Muscle of arm (tissue), 12 donors: ENCODE results near the gene GRAMD4. TPM values are rescaled to one million over a fixed set of nuclear protein-coding genes. Genes with fewer than 3 reads are reported as not detected.

Experiments used
- DNase-seq: peaks from one replicate; pipeline ENCODE4 v3.0.0-alpha.2; 2013
- polyA plus RNA-seq, 12 donors: library from polyadenylated mRNA; unstranded; fragments of 120-200 nt; gene quantifications; one replicate each; pipeline ENCODE4 v1.2.1, GENCODE V29; 2013; ENCODE audit not compliant: insufficient read length in 12 of 12

The GRAMD4 gene
- polyA plus RNA-seq, 12 donors = 11.0 to 93.7 (median 14.9) TPM

DNA sequence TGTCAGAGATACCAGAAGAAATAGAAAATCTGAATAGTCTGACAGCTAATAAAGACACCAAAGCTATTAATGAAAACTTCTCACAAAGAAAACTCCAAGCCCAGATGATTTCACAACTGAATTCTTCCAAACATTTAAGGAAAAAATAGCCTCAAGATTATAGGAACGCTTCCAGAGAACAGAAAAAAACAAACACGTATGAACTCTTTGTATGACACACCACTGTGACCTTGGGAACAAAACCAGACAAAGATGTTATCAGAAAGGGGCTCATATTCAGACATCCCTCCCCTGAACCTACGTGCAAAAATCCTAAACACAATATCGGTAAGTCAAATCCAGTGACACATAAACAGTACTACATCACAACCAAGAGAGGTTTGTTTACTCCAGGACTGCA is 94.4 kb downstream of the GRAMD4 start:
- DNase-seq = no peak

DNA sequence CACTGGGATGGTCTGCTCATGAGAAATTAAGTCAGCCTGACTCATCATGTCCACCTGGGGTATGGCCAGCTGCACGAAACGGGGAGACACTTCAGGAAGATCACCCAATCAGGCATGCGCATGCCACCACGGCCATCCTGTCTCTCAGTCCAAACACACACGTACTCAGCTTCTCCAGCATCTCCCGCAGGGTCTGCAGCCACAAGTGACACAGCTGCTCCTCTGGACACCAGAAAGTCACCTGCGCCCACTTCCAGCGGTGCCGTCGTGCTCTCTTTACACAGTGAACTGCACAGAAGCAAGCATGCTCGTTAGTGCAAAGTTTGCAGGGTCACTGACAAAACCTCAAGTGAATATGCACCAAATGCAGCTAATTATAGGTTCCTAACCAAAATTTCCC is 99.7 kb downstream of the GRAMD4 start:
- DNase-seq = no peak

DNA sequence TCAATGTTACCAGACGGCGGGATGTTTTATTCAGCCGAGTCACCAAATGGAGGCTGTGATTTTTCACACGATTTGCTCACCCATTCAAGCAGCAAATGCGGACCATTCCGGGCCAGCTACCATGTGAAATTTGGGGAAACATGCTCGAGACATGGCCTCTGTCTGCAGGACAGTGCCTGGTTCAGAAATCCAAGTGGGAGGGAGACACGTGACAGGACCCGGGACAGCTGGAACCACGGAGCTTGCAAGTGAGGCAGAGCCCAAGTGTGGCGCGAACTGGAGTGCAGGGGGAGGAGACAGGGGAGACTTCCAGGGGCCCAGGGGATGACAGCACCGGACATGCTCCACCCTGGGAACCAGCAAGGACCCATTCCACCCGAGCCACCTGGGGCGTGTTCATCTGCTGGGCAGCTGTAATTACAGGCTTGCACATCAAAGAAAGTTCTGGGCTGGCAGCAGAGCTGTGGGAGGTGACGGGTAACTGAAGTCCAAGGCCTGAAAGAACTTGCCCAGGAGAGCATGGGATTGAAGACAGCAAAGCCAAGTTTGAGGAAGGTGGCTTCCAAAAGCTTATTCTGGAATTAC is 101.4 kb downstream of the GRAMD4 start:
- DNase-seq = no peak

DNA sequence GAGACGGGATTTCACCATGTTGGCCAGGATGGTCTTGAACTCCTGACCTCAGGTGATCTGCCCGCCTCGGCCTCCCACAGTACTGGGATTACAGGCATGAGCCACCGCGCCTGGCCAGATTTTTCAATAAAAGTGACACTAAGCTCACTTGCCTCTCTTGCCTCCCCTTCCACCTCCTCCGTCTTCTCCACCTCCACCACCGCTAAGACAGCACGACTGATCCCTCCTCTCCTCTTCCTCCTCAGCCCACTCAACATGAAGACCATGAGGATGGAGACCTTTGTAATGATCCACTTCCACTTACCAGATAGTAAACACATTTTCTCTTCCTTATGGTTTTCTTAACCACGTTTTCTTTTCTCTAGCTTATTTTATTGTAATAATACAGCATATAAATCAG is 103.7 kb downstream of the GRAMD4 start:
- DNase-seq = no peak

DNA sequence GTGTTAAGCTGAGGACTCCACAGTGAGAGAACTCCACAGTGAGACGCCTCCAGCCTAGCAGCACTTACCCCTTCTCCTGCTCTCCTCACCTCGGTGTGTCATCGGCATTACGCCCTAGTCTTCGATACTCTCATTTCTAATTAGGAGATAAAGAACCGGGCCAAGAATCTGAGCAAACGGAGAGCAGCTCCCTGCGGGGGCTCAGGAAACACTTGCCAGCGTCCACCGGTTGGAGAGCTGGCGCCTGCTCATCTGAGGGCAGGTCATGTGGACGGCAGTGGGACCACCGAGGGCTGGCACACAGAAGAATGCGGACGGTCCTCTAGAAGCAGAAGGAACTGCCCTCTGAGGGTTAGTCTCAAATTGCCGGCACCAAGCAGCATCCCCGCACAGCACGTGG is 104.9 kb downstream of the GRAMD4 start:
- no peak for DNase-seq

DNA sequence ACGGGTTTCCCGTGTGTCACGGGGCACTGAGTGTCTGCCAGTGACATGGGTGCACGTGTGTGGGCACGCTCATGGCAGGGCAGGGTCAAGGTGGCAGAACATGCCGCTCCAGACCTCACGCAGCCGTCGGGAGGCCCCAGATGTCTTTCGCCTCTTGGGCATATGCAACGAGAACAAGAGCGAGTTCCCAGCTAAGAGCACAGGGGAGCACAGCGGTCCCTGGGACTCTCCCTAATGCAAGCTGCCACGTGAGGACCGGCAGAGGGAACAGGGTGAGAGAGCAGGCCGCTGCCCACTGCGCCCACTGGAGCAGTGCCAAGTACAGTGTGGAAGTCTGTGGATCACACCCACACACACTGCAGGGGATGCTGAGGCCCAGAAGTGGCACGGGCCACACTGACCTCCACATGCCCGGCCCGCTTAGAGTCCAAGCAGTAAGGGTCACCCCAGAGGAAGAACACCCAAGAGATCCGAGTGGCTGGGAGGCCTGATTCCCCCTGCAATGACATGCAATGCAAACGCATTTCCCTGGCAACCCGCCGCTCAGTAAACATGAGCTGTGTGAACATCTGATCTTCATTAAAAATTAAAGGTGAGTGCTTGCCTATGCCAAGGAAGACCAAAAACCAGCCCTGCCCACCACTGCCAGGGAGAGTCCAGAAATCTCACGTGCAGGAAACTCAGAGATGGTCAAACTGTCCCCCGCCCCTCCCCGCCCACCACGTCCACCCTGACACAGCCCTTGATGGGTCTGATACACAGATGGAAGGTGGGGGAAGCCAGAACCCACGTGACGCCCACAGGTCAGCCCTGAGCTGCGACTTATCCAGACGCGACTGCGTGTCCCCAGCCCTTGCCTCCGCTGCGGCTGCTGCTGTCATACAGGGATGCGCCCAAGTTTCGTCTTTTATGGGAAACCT is 106.1 kb downstream of the GRAMD4 start:
- no peak for DNase-seq

DNA sequence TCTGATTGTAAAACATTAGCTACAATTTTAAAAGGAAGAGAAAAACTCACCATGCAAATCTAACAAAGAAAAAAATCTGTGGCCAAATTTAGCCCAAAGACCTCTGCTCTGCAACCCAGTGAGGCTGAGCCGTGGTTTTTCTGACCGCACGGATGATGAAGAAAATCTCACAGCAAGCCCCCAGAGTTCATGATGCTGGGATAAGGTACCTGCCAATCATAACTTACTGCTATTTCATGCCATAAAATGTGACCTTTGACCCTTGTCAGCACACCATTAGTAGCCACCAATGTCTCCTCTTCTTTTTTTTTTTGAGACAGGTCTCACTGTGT is 106.8 kb downstream of the GRAMD4 start:
- no peak for DNase-seq

DNA sequence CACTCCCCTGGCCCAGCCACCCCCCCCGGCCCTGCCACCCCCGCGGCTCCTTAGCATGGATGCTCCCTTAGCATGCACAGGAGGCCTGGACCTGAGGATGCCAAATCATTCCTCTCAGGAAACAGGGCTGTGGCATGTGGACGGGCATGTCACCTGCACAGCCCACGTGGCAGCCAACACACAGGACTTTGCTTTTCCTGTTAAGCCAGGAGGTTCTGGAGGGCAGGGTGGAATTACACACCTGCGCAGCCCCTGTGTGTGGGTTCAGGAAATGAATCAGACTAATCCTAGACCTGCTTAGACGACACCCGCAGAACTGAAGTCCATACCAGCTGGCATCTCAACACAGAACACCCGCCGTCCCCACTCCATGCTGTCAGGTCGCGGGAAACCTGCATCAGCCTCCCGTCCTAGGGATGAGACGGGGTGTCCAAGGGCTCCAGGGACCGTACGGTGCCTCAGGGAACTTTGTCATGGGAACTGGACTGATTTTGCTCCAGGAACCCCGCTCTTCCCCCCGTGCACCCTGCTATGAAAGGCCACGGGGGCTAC is 107.7 kb downstream of the GRAMD4 start:
- no peak for DNase-seq

DNA sequence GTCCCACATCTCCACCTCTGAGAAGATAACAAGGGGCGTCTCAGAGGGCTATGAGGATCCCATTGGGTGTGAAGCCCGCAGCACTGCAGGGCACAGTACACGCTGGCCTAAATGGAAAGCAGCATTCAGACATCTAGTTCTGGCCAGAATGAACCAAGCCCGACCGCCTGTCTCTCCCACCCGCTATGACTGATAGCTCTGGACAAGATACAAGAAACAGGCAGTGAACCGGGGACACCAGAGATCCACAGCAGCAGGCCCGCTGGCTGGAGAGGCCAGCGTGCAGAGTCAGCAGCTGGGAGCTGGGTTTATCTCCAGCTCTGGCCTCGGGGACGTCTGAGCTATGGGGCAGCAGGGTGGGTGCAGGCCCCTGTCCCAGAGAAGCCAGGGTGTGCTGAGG is 108.3 kb downstream of the GRAMD4 start:
- no peak for DNase-seq

Other genes starting within 250 kb of the GRAMD4 start
- gene CELSR1, start 82.8 kb upstream of the GRAMD4 start, polyA plus RNA-seq = 10 to 100 TPM in 1 of 12 donors, 1 to 10 TPM in 10, not detected in 1; 1.4 to 24.7 (median 5.0) TPM
- gene CERK, start 117.9 kb downstream of the GRAMD4 start, polyA plus RNA-seq = 10 to 100 TPM in 11 of 12 donors, not detected in 1; 18.1 to 33.1 (median 22.2) TPM
- gene TBC1D22A, start 142.3 kb downstream of the GRAMD4 start, polyA plus RNA-seq = 10 to 100 TPM in 11 of 12 donors, not detected in 1; 10.3 to 18.0 (median 13.1) TPM